ENCODE measurements around the gene C1orf21.

Gene C1orf21

GRCh38 chr1:184650177-184650866, 263.5 kb downstream of the C1orf21 start:
- no peak for DNase-seq (ENCODE audit: low spot score)

GRCh38 chr1:184655185-184655584, 268.4 kb downstream of the C1orf21 start:
- DNase-seq (ENCODE audit: low spot score), result no peak

- no peak for DNase-seq (ENCODE audit: low spot score)
Measured at GRCh38 chr1:184656221-184656620, 269.4 kb downstream of the C1orf21 start.

GRCh38 chr1:184658055-184658454, 271.2 kb downstream of the C1orf21 start:
- no peak for DNase-seq (ENCODE audit: low spot score)

DNA sequence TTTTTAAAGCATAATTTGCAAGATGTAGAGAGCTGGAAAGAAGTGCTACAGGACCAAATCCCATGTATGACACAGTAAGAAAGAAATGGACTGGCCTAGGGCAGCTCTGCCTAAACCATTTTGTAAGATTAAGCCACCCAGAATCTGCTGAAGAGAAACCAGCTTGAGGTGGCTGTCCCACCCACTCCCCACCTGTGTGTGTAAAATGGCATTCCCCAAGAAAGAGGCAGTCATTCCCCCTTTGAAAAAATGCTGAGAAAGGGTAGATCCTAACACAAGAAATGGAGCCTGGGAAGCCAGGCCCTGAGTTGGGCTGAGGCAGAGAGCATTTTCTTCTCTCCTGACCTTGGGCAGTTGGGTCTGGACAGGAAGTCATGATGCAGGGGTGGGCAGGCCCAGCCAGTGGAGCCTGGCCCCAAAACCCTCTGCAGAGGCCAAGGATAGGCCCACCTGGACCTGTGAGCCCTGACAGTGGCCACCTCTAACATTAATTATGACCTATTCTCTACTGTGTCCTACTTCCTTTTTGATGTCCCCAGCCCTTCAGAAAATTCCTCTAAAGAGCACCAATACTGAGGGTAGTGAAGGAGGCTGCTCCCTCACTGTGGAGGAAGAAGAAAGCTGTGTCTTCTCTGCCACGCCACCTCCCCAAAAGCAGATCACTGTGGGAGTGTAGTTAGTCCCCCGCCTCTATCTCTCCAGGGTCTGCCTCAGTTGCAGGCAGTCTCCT, 273.8 kb downstream of the C1orf21 start:
- no peak for DNase-seq (ENCODE audit: low spot score)

- DNase-seq (ENCODE audit: low spot score), result no peak
Measured at GRCh38 chr1:184661801-184662200, 275.0 kb downstream of the C1orf21 start.

- DNase-seq (ENCODE audit: low spot score), result peak; percentile 74
Measured at GRCh38 chr1:184664042-184664660, 277.3 kb downstream of the C1orf21 start.

DNA sequence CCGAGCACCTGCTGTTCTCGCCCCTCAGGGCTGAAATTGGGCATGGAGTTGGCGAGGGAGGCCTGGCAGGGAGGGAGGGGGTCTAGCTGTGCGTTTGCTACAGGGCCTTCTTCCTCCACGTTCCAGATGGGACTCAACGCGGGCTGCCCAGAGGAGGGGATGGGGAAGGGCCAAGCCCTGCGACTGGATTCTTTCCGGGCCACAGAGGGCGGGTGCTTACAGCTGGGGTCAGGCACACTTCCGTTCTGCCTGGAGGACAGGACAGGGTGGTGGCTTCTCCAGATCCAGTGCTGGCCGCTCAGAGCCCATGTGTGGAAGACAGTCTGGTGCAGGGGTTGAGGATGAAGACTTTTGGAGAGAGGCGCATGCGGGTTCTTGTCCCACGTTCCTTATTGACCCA, 277.8 kb downstream of the C1orf21 start:
- no peak for DNase-seq (ENCODE audit: low spot score)

DNA sequence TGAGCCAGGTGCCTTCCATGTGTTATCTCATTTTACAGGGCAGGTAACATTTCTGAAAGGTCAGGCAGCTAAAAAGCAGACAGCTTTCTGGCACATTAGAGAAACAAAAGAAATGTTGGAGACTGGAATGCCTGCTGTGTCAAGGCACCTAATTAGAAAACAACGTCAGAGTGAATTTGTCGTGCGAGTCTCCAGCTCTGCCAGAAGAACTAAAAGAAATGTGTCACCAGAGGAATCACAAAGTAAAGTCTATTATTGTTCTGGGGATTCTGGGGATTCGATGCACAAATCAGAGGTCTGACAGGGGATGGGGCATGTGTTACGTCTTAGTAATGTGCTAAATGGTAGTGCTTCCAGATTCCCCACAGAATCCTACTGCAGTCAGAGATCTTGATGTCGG, 278.5 kb downstream of the C1orf21 start:
- DNase-seq (ENCODE audit: low spot score), result no peak

DNA sequence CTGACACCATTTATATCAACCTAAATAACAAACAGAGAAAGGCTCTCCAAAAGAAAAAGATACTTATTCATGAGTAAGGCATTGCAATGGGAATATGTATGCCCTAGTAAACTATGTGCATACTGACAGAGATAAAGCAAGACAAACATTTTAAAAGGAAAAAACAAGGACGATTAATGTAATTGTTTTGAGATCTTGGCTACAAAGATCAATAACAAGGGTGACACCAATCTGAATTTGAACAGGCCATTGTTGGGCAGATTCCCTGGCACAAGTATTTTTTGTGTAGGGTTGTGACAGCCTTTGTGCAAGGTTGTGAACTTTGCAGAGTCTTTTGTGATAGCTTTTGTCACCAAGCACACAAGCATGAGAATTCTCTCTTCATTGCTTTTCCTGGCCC, 282.6 kb downstream of the C1orf21 start:
- no peak for DNase-seq (ENCODE audit: low spot score)

DNA sequence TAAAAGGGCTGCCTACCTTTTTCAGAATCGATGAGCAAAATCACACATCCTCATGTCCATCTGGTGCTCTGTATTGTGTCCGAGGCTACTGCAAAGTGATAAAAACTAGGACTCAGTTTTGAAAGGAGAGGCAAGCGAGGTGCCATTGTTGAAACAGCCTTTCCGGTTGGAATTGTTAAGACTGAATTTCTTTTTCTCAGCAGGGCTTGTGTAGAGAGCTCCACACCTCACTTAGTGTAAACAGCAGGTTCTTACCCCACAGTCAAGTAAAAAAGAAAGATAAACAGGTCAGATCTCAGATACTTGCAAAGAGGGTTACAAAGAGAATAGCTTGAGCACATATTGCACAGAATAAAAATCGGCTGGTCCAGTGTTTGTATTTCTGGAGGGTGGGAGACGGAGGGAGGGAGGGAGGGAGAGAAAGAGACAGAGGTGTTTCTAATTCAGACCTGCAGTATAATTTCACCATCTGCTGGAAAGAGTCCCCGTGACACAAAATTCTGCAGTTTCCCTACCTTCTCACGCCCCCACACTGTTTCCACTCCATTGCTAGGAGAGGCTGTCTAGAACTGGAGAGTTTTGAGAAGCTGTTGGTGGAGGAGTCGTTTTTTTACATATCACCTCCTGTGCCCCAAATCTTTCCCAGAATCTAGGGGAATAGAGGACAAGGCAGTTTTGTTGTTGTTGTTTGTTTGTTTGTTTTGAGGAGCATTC, 285.3 kb downstream of the C1orf21 start:
- no peak for DNase-seq (ENCODE audit: low spot score)

DNA sequence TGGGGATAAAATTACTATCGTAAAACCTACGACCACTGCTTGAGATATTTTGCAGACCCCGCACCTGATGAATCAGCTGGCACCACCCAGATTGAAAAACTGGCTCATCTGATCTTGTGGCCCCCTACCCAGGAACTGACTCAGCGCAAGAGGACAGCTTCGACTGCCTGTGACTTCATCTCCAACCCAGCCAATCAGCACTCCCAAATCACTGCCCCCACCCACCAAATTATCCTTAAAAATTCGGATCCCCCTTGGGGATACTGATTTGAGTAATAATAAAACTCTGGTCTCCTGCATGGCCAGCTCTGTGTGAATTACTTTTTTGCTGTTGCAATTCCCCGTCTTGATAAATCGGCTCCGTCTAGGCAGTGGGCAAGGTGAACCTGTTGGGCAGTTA, 286.5 kb downstream of the C1orf21 start:
- DNase-seq (ENCODE audit: low spot score), result no peak

DNA sequence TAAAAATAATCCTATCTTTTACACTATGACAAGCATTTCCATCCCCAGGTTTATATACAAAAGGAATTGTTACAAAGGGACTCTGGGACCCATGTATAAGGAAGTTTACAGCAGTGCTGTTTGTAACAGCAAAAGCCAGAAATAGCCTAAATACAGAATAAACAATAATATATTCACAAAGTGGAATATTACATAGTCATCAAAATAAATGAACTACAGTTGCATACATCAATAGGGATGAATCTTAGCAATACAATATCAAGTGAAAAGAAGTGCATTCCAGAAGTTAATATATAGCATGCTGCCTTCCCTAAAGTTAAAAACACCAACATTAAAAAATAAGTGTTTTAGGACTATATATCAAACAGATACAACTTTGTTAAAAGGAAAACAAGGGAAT, 290.5 kb downstream of the C1orf21 start:
- DNase-seq (ENCODE audit: low spot score), result no peak
